Type B pancreatic cell (in vitro differentiated cells): ENCODE data around the gene ASXL1. TPM values are rescaled to one million over a fixed set of nuclear protein-coding genes. Genes with fewer than 3 reads are reported as not detected.

Experiments used
- DNase-seq: peaks from one replicate; pipeline ENCODE4 v3.0.0; 2021; ENCODE audit warnings: mixed read lengths; ENCODE audit not compliant: unreplicated experiment; ENCODE audit errors: extremely low spot score
- H3K27ac Mint-ChIP-seq: 2 replicates; pipeline ENCODE4 v1.8.0; 2021; ENCODE audit warnings: mild to moderate bottlenecking, mixed read lengths
- H3K27me3 Mint-ChIP-seq: 2 replicates; pipeline ENCODE4 v1.8.0; 2021; ENCODE audit warnings: mixed read lengths
- H3K36me3 Mint-ChIP-seq: 2 replicates; pipeline ENCODE4 v1.8.0; 2021; ENCODE audit warnings: mixed read lengths
- H3K4me1 Mint-ChIP-seq: one replicate; pipeline ENCODE4 v1.8.0; 2021; ENCODE audit warnings: mixed read lengths; ENCODE audit not compliant: unreplicated experiment
- H3K4me3 Mint-ChIP-seq: 2 replicates; pipeline ENCODE4 v1.8.0; 2021; ENCODE audit warnings: mild to moderate bottlenecking, mixed read lengths
- H3K9me3 Mint-ChIP-seq: 2 replicates; pipeline ENCODE4 v1.8.0; 2021; ENCODE audit warnings: mixed read lengths
- CTCF ChIP-seq: fragments of 200-600 bp; sonication (generic); conservative IDR thresholded peaks from 2 replicates; pipeline ENCODE4 v1.5.0; 2021; ENCODE audit warnings: antibody characterized with exemption, mild to moderate bottlenecking
- total RNA-seq: library from RNA; stranded (reverse); gene quantifications from 2 replicates; pipeline ENCODE4 v1.2.1, GENCODE V29; 2021; ENCODE audit warnings: low replicate concordance

The ASXL1 gene
- total RNA-seq, 1 donor from 2014 or later = 157 TPM

- Mint-ChIP-seq H3K27me3 (peaks cover 4% of the 10 kb centered on the region), H3K4me1 (peaks cover 33% of the 10 kb centered on the region), H3K4me3 (peak overlapping the region; percentile 98), H3K36me3 (no peaks in the 10 kb centered on the region), H3K27ac (peak overlapping the region; percentile 97), H3K9me3 (no peaks in the 10 kb centered on the region)
- peak; percentile 89 for TF ChIP-seq CTCF
- DNase-seq = peak; percentile 84
Observed at GRCh38 chr20:32484958-32485769, 127.0 kb downstream of the ASXL1 start.

- peaks cover 4% of the 10 kb centered on the region for H3K27me3 Mint-ChIP-seq
- H3K9me3 Mint-ChIP-seq = no peaks in the 10 kb centered on the region
- no peaks in the 10 kb centered on the region for H3K36me3 Mint-ChIP-seq
- peak overlapping the region; percentile 97 for H3K27ac Mint-ChIP-seq
- peaks cover 25% of the 10 kb centered on the region for H3K4me1 Mint-ChIP-seq
- DNase-seq = no peak
- peak overlapping the region; percentile 98 for H3K4me3 Mint-ChIP-seq
- TF ChIP-seq CTCF = no peak
Observed at GRCh38 chr20:32485770-32486478, 127.8 kb downstream of the ASXL1 start.

GRCh38 chr20:32487381-32487780 lies 129.2 kb downstream of the ASXL1 start:
- no peak for DNase-seq
- Mint-ChIP-seq H3K4me1 (peaks cover 19% of the 10 kb centered on the region), H3K4me3 (no peak overlapping the region), H3K27ac (no peak overlapping the region), H3K36me3 (no peaks in the 10 kb centered on the region), H3K27me3 (peaks cover 4% of the 10 kb centered on the region), H3K9me3 (no peaks in the 10 kb centered on the region)
- TF ChIP-seq CTCF = no peak

- Mint-ChIP-seq H3K4me3 (no peak overlapping the region), H3K27ac (peak overlapping the region; percentile 23), H3K36me3 (no peaks in the 10 kb centered on the region), H3K9me3 (no peaks in the 10 kb centered on the region), H3K27me3 (peaks cover 4% of the 10 kb centered on the region), H3K4me1 (peaks cover 19% of the 10 kb centered on the region)
- no peak for TF ChIP-seq CTCF
- no peak for DNase-seq
Observed at GRCh38 chr20:32488066-32488838, 130.1 kb downstream of the ASXL1 start.

Other genes starting within 250 kb of the ASXL1 start
- 99.4 and 108 TPM in 2 replicates for gene TM9SF4, start 248.6 kb upstream of the ASXL1 start, total RNA-seq
- 52.1 and 52.7 TPM in 2 replicates for gene PLAGL2, start 150.6 kb upstream of the ASXL1 start, total RNA-seq
- 48.9 and 55.8 TPM in 2 replicates for gene POFUT1, start 150.5 kb upstream of the ASXL1 start, total RNA-seq
- 41.2 and 45.9 TPM in 2 replicates for gene KIF3B, start 80.7 kb upstream of the ASXL1 start, total RNA-seq
- gene NOL4L, start 227.0 kb downstream of the ASXL1 start, total RNA-seq = 27.7 and 44.5 TPM in 2 replicates